NCI-H1092 (cell line): Measurements from ENCODE around the gene DENND1B.
"Not testable (repeated sequence)": the region's sequence is repeated elsewhere in the genome, so short reads cannot be mapped to it uniquely, and the experiment has no call there.

Source experiments
- DNase-seq: peaks from one replicate; lab custom pipeline; 2025; lab: John Stamatoyannopoulos, UW

Gene DENND1B

GRCh38 chr1:197622371-197622770 lies 152.9 kb downstream of the DENND1B start:
- no peak for DNase-seq

GRCh38 chr1:197621761-197622160 lies 153.5 kb downstream of the DENND1B start:
- no peak for DNase-seq

GRCh38 chr1:197620714-197621163 lies 154.5 kb downstream of the DENND1B start:
- DNase-seq: no peak

GRCh38 chr1:197619008-197619640 lies 156.2 kb downstream of the DENND1B start:
- DNase-seq: no peak

- no peak for DNase-seq
Observed at GRCh38 chr1:197618061-197618460, 157.2 kb downstream of the DENND1B start.

GRCh38 chr1:197615693-197616011 lies 159.6 kb downstream of the DENND1B start:
- no peak for DNase-seq

GRCh38 chr1:197614916-197615692 lies 160.2 kb downstream of the DENND1B start:
- no peak for DNase-seq

- no peak for DNase-seq
Observed at GRCh38 chr1:197606168-197606845, 169.0 kb downstream of the DENND1B start.

- no peak for DNase-seq
Observed at GRCh38 chr1:197604302-197604701, 171.0 kb downstream of the DENND1B start.

GRCh38 chr1:197600751-197601150 lies 174.5 kb downstream of the DENND1B start:
- DNase-seq: no peak

GRCh38 chr1:197599789-197600188 lies 175.5 kb downstream of the DENND1B start:
- DNase-seq: no peak

GRCh38 chr1:197598935-197599334 lies 176.3 kb downstream of the DENND1B start:
- no peak for DNase-seq

- no peak for DNase-seq
Observed at GRCh38 chr1:197595304-197595904, 179.9 kb downstream of the DENND1B start.

- DNase-seq: no peak
Observed at GRCh38 chr1:197590687-197591086, 184.6 kb downstream of the DENND1B start.

GRCh38 chr1:197585809-197586208 lies 189.5 kb downstream of the DENND1B start:
- no peak for DNase-seq

GRCh38 chr1:197577580-197577979 lies 197.7 kb downstream of the DENND1B start:
- DNase-seq: no peak

GRCh38 chr1:197575531-197575930 lies 199.7 kb downstream of the DENND1B start:
- not testable (repeated sequence) for DNase-seq

GRCh38 chr1:197572169-197572568 lies 203.1 kb downstream of the DENND1B start:
- no peak for DNase-seq

GRCh38 chr1:197567442-197567841 lies 207.8 kb downstream of the DENND1B start:
- no peak for DNase-seq

GRCh38 chr1:197561041-197561440 lies 214.2 kb downstream of the DENND1B start:
- DNase-seq: no peak

GRCh38 chr1:197559655-197560054 lies 215.6 kb downstream of the DENND1B start:
- no peak for DNase-seq

GRCh38 chr1:197559244-197559643 lies 216.0 kb downstream of the DENND1B start:
- no peak for DNase-seq

GRCh38 chr1:197557302-197557701 lies 218.0 kb downstream of the DENND1B start:
- no peak for DNase-seq
